Nephron progenitor cell (in vitro differentiated cells): ENCODE data around the gene MED16.

Experiments
- DNase-seq: peaks from one replicate; pipeline ENCODE4 v3.0.0; 2021
- H3K27ac Mint-ChIP-seq: 2 replicates; pipeline ENCODE4 v1.8.0; 2021; ENCODE audit warnings: mild to moderate bottlenecking, moderate library complexity, mixed read lengths
- H3K27me3 Mint-ChIP-seq: 2 replicates; pipeline ENCODE4 v1.8.0; 2021; ENCODE audit warnings: mild to moderate bottlenecking, low read depth, mixed read lengths; ENCODE audit not compliant: poor library complexity
- H3K36me3 Mint-ChIP-seq: 2 replicates; pipeline ENCODE4 v1.8.0; 2021; ENCODE audit warnings: low read depth, mixed read lengths
- H3K4me1 Mint-ChIP-seq: 2 replicates; pipeline ENCODE4 v1.8.0; 2021; ENCODE audit warnings: mixed read lengths
- H3K4me3 Mint-ChIP-seq: 2 replicates; pipeline ENCODE4 v1.8.0; 2021; ENCODE audit warnings: mild to moderate bottlenecking, moderate library complexity, mixed read lengths
- H3K9me3 Mint-ChIP-seq: 2 replicates; pipeline ENCODE4 v1.8.0; 2021; ENCODE audit warnings: mild to moderate bottlenecking, moderate library complexity, mixed read lengths
- CTCF ChIP-seq: fragments of 200-600 bp; sonication (generic); IDR thresholded peaks from 2 replicates; pipeline ENCODE4 v1.5.0; 2021; ENCODE audit warnings: antibody characterized with exemption

The MED16 gene

GRCh38 chr19:904545-904944 is 11.6 kb upstream of the MED16 start:
- no peak overlapping the region for H3K4me3 Mint-ChIP-seq
- H3K27ac Mint-ChIP-seq = peak overlapping the region; percentile 71
- no peak for TF ChIP-seq CTCF
- H3K4me1 Mint-ChIP-seq = peaks cover 17% of the 10 kb centered on the region
- no peaks in the 10 kb centered on the region for H3K36me3 Mint-ChIP-seq
- peaks cover 4% of the 10 kb centered on the region for H3K27me3 Mint-ChIP-seq
- DNase-seq = no peak
- no peaks in the 10 kb centered on the region for H3K9me3 Mint-ChIP-seq

- H3K36me3 Mint-ChIP-seq = no peaks in the 10 kb centered on the region
- peaks cover 4% of the 10 kb centered on the region for H3K27me3 Mint-ChIP-seq
- TF ChIP-seq CTCF = no peak
- H3K9me3 Mint-ChIP-seq = no peaks in the 10 kb centered on the region
- peaks cover 19% of the 10 kb centered on the region for H3K4me1 Mint-ChIP-seq
- no peak overlapping the region for H3K27ac Mint-ChIP-seq
- no peak overlapping the region for H3K4me3 Mint-ChIP-seq
- peak; percentile 71 for DNase-seq
Measured at GRCh38 chr19:903266-903797, 10.3 kb upstream of the MED16 start.

GRCh38 chr19:902446-903226 is 9.6 kb upstream of the MED16 start:
- no peak overlapping the region for H3K4me3 Mint-ChIP-seq
- H3K27me3 Mint-ChIP-seq = peaks cover 4% of the 10 kb centered on the region
- H3K36me3 Mint-ChIP-seq = no peaks in the 10 kb centered on the region
- DNase-seq = no peak
- H3K9me3 Mint-ChIP-seq = no peaks in the 10 kb centered on the region
- peaks cover 19% of the 10 kb centered on the region for H3K4me1 Mint-ChIP-seq
- H3K27ac Mint-ChIP-seq = no peak overlapping the region
- TF ChIP-seq CTCF = no peak

GRCh38 chr19:902093-902370 is 9.0 kb upstream of the MED16 start:
- H3K4me3 Mint-ChIP-seq = no peak overlapping the region
- no peaks in the 10 kb centered on the region for H3K9me3 Mint-ChIP-seq
- H3K27ac Mint-ChIP-seq = no peak overlapping the region
- TF ChIP-seq CTCF = no peak
- peaks cover 19% of the 10 kb centered on the region for H3K4me1 Mint-ChIP-seq
- H3K36me3 Mint-ChIP-seq = peaks cover 1% of the 10 kb centered on the region
- DNase-seq = no peak
- peaks cover 4% of the 10 kb centered on the region for H3K27me3 Mint-ChIP-seq

- H3K27me3 Mint-ChIP-seq = peaks cover 4% of the 10 kb centered on the region
- H3K27ac Mint-ChIP-seq = no peak overlapping the region
- TF ChIP-seq CTCF = no peak
- no peak overlapping the region for H3K4me3 Mint-ChIP-seq
- H3K9me3 Mint-ChIP-seq = no peaks in the 10 kb centered on the region
- H3K4me1 Mint-ChIP-seq = peaks cover 23% of the 10 kb centered on the region
- peaks cover 7% of the 10 kb centered on the region for H3K36me3 Mint-ChIP-seq
- DNase-seq = no peak
Measured at GRCh38 chr19:901216-902092, 8.5 kb upstream of the MED16 start.
